DMS53 (cell line): ENCODE results near the gene DDX54.

Experiments
- DNase-seq: peaks from one replicate; lab custom pipeline; 2025; lab: John Stamatoyannopoulos, UW

The DDX54 gene

DNA sequence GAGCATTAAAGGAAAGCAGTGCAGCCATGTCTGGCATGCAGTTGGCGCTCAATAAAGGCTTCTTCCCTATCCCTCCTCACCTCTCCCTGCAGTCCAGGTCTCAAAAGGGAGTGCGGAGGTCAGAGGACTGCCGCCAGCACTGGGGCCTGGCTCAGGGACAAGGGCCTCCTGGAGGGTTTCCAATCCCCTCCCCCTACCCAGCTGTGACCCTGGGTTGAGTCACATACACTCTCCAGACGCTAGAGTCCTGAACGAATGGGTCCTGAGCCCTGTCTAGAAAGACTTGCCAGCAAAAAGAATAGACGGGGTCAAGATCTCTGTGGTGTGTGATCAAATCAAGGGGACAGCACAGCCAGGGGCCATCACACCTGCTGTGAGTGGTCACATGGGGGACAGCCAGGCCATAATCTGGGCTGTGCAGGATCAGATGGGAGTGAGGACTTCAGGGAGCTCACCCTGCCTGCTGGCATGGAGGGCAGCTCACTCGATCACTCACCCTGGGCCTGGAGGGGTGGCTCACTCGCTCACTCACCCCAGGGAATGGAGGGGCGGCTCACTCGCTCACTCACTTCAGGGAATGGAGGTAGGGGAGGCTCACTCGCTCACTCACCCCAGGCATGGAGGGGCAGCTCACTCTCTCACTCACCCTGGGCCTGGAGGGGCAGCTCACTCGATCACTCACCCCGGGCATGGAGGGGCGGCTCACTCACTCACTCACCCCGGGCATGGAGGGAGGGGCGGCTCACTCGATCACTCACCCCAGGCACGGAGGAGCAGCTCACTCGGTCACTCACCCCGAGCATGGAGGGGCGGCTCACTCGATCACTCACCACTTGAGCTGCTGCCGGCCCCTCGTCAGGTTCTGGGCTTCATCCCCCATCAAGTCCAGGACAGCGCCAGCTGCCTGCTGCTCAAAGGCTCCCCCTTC is 22.9 kb downstream of the DDX54 start:
- peak; percentile 36 for DNase-seq

DNA sequence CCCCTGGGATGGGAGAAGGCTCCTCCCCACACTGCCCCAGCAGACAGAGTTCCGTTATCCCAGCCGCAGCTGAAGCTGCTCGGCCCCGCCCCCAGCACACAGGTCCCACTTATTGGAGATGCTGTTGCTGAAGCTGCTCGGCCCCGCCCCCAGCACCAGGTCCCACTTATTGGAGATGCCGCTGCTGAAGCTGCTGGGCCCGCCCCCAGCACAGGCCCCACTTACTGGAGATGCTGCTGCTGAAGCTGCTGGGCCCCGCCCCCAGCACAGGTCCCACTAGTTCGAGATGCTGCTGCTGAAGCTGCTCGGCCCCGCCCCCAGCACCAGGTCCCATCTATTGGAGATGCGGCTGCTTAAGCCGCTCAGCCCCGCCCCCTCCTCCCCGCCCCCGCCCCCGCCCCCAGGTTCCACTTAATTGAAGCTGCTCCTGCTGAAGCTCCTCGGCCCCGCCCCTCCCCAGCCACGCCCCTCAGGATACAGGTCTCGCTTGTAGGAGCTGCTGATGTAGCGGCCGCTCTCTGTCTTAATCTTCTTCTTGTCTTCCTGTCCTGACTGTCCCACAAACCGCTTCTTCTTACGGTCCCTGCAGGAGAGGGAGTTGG is 23.8 kb downstream of the DDX54 start:
- peak; percentile 89 for DNase-seq

DNA sequence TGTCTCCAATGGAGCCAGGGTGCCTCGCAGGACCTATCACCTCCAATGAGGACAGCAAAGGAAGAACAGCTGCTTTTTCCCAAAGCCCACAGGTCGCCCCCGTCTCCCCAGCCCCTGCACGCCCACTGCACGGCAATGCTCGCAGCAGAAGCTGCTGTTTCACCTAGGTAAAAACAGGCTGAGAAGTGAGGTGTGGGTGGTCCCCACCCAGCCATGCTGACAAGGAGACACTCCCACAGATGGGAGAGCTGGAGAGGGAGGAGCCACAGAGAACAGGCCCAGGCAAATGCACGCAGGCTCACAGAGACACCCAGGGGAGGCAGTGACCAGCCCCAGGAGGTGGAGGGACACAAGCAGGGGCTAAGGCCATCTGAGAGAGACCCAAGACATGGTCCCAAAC is 25.3 kb downstream of the DDX54 start:
- no peak for DNase-seq

DNA sequence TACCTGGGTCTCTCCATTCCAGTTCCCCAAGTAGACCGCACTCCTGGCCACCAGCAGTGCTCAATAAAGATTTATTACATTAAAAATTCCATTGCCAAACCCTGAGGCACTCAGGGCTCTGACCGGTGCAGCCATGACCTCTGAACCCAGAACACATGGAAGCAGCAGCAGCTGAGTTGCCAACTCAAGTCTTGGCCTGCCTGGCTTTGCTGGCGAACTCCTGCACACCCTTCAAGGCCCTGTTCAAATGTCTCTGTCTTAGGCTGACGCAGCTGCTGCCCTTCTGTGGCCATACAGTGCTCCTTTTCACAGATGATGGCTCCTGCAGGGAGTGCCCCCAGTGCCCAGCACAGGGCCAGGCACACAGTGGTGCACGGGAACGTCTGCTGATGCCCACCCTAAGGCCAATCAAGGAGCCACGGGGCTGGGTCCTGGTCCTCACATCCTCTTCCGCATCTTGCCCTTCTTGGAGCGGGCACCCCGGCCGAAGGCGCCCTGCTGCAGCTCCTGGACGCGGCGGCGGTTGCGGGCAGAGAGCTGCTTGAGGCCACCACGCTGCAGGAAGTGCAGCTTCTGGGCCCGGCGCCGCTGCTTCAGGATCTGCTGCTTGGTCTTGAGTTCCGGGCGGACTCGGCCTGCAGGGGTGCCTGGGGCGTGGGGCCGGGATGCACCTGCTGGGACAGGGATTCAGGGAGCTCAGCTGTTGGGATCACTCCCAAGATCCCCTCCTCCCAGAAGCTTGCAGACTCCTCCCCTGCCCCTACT is 26.7 kb downstream of the DDX54 start:
- DNase-seq = no peak

DNA sequence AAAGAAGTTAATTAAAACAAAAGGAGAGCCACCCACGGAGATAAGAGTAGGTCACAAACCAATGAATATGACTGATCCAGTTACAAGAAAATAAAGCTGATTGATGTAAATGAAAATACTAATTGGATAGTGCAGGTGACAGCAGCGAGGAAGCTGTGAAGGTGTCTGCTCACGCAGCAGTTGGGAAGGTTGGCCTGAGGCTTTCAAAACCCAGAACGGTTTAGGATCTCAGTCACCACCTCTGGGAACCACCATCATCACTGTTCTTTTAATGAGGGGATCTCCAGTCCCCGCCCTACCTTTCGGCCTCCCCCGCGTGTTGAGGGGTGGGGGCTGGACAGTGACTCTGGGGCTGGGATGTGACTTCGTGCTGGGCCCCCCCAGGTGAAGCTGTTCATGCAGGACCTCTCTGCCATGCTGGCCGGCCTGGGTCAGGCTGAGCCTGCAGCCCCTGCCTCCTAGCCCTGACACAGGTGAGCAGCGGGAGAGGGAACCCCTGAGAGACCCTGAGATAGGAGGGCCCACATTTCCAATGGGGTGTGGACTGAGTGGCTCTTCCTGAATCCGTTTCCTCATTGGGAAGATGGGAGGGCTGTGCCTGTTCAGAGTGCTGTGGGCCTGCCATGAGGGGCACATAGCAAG is 27.9 kb downstream of the DDX54 start:
- DNase-seq = no peak

DNA sequence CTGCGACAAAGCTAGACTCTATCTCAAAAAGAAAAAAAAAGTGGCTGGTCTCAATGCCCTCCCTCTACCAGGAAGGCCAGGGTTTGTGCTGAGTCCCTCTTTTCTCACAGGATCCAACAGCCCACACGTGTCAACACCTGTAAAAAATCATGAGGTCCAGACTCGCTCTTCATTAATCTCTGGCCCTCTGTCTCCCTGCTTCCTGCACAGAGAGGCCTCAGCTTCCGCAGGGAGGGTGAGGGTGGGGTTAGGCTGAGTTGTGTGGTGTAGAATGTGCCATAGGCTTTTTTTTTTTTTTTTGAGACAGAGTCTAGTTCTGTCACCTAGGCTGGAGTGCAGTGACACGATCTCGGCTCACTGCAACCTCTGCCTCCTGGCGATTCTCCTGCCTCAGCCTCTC is 29.6 kb downstream of the DDX54 start:
- DNase-seq = peak; percentile 39

DNA sequence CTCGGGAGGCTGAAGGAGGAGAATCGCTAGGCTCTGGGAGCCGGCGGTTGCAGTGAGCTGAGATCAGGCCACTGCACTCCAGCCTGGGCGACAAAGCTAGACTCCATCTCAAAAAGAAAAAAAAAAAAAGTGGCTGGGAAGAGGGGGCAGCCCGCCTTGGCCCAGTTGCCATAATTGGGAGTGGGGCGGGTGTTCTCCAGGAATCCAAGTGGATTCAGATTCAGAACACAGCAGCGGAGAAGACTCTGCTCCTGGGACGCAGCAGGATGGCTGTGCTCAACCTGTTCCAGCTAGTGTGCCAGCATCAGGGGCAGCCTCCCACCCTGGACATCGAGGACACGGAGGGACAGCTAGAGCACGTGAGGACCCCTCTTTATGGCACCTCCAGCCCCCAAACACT is 30.2 kb downstream of the DDX54 start:
- no peak for DNase-seq

DNA sequence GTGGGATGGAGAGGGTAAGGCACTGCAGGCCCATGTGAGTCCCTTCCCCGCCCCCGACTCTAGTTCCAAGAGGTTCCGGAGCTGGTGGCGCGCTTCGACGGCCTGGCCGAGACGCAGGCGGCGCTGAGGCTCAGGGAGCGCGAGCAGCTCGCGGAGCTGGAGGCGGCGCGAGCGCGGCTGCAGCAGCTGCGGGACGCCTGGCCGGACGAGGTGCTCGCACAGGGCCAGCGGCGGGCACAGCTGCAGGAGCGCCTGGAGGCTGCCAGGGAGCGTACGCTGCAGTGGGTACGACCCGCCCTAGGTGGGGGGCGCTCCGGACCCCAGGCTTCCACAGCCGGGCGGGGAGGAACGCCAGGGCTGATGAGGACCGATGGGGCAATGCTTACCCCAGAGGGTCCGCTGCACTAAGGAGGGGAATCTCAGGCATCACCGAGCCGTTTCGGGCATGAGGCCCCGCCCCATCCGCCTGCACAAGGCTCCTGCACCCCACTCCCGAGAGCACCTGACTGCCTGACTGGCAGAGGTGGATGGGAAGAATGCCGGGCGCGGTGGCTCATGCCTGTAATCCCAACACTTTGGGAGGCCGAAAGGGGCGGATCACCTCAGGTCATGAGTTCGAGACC is 30.8 kb downstream of the DDX54 start:
- peak; percentile 94 for DNase-seq

DNA sequence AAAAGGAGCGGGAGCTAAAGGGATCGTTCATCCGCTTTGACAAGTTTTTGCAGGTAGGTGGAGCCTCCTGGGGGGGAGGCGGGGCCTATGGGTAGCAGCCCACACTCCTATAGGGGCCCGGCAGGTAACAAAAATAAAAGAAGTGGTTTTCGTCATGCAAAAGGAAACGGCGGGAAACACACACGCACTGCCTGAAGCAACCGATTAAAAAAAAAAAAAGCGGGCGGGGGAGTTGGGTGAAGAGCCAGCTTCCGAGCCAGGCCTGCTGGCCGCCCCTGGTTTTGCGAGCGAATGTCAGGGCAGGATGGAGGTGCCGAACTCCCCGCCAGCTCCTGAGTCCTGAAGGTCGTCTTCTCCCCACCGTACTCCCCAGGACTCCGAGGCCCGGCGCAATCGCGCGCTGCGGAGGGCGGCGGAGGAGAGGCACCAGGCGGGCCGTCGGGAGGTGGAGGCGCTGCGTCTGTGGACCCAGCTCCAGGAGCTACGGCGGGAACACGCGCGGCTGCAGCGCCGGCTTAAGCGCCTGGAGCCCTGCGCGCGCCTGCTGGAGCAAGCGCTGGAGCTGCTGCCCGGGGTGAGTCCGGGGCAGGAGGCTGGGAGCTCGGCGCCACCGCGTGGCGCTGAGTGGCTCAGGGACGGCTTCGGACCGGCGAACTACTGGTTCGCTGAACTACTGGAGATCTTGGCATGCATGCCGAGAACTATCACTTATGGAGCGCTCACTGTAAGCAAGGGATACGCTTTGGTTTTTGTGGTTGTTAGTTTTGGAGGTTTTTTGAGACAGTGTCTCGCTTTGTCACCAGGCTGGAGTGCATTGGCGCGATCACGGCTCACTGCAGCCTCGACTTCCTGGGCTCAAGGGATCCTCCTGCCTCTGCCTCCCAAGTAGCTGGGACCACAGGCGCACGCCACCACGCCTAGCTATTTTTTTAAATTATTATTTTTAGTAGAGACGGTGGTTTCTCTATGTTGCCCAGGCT is 32.2 kb downstream of the DDX54 start:
- DNase-seq = peak; percentile 97

DNA sequence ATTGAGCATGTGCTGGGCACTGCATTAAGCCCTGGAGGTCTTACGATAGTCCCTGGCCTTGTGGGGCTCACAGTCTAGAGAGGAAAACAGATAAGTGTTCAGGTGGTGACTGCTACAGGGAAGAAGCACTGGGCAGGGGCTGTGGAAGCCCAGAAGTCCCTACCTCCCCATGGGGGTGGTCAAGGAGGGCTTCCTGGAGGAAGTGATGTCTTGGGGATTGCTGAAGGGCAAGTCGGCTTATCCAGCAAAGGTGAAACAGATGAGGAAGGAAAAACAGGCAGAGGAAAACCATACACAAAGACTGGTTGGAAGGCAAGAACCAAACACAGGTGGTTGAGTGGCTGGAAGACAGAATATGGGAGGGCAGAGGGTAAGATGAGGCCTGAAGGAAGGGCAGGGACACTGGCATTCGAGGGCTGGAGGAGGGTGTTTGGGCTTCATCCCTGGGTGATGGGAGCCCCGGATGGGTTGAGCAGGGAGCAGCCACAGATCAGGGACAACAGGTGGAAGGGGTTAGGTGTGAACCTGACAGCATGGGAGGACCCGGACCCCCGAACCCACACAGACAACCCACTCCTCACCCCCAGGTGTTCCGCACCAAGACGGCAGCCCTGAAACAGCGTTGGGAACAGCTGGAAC is 33.0 kb downstream of the DDX54 start:
- peak; percentile 53 for DNase-seq

DNA sequence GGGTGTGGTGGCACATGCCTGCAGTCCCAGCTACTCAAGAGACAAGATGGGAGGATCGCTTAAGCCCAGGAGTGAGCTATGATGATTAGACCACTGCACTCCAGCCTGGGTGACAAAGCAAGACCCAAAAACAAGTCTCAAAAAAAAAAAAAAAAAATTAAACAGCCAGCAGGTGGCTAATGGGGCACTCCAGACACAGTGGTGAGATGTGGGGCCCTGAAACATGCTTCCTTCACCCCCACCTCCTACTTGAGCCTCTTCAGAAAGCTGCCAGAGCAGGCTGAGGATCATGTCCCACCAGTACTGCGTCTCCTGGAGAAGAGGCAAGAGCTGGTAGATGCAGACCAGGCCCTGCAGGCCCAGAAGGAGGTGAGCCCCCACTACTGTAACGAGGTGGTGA is 33.6 kb downstream of the DDX54 start:
- DNase-seq = no peak

DNA sequence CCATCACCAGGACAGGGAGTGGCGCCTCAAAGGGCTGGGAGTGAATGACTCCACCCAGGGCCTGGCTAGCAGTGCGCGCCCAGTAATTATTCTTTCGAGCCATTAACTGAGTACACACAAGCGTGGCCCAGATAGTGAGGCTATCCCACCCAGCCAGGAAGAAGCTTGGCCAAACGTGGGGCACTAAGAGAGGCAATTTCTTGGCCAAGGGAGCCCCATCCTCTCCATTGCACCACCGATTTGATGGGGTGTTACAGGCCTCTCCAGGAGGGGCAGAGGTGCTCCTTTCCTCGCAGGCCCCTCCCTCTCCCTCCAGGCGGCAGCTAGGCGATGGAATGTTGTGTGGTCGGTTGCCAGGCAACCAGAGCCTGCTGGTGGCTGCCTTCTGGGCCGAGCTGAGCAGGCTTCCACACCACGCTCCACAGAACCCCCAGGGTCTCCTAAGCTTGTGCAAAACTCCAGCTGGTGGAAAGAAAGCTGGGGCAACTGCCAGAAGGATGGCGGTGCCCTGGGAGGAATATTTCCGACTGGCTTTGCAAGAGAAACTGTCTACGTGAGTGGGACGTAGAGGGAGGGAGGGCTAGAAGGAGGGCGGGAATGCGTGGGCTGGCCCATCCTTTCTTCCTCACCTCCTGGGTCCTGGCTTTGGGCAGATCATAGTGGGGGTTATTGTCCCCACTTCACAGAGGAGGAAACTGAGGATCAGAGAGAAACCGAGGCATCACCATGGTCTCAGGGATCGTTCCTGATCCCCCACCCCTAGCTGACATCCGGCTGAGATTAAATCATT is 35.7 kb downstream of the DDX54 start, which contains the start of gene CFAP73:
TSS of gene CFAP73 (plus strand) at position 364 of the 790 bp plus-strand sequence. CDS start at position 498, 134 bp downstream.
- DNase-seq = peak; percentile 86

DNA sequence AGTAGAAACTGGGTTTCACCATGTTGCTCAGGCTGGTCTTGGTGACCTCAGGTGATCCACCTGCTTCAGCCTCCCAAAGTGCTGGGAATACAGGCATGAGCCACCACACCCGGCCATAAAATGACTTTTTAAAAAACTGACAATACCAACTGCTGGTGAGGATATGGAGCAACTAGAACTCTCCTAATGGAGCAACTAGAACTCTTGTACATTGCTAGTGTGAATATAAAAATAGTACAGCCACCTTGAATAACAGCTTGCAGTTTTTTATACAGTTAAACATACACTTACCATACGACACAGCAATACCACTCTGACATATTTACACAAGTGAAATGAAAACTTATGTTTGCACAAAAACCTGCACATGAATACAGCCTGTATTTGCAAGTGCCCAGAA is 38.3 kb downstream of the DDX54 start:
- peak; percentile 57 for DNase-seq

DNA sequence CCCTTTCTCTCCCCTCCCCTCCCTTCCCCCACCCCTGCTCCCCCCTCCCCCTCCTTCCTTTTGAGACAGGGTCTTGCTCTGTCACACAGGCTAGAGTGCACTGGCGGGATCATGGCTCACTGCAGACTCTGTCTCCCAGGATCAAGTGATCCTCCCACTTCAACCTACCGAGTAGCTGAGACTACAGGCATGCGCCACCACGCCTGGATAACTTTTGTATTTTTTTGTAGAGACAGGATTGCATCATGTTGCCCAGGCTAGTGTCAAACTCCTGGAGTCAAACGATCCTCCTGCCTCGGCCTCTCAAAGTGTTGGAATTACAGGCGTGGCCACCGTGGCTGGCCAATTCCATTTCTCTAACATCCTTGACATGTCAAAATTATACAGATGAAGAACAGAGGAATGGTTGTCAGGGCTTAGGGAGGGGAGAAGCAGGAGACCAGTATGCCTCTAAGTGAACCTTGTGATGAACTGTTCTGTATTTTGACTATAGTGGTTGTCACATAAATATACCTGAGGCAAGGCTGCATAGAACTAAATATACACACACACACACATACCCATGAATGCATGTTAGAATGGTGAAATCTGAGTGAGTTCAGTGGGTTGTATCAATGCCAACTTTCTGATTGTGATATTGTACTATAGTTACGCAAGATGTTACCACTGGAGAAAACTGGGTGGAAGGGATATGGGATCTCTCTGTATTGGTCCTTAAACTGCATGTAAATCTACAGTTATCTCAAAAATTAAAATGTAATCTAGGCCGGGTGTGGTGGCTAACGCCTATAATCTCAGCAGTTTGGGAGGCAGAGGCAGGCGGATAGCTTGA is 39.3 kb downstream of the DDX54 start:
- no peak for DNase-seq

DNA sequence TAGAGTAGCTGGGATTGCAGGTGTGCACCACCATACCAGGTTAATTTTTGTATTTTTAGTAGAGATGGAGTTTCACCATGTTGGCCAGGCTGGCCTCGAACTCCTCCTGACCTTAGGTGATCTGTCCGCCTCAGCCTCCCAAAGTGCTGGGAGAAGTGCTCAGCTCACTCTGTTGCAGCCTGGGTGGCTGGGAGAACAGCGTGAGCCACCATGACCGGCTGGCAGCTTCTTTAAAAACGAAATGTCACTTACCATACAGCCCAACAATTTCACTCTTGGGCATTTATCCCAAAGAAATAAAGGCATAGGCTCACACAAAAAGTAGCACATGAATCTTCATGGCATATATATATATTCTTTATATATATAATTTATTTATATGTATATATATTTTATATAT is 40.5 kb downstream of the DDX54 start:
- no peak for DNase-seq

DNA sequence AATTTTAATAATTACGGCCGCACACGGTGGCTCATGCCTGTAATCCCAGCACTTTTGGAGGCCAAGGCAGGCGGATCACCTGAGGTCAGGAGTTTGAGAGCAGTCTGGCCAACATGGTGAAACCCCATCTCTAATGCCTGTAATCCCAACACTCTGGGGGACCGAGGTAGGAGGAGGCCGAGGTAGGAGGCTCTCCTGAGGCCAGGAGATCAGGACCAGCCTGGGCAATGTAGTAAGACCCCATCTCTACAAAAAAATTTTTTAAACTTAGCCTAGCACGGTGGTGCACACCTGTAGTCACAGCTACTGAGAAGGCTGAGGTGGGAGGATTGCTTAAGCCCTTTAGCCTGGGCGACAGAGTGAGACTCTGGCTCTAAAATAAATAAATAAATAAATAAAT is 41.3 kb downstream of the DDX54 start:
- no peak for DNase-seq

DNA sequence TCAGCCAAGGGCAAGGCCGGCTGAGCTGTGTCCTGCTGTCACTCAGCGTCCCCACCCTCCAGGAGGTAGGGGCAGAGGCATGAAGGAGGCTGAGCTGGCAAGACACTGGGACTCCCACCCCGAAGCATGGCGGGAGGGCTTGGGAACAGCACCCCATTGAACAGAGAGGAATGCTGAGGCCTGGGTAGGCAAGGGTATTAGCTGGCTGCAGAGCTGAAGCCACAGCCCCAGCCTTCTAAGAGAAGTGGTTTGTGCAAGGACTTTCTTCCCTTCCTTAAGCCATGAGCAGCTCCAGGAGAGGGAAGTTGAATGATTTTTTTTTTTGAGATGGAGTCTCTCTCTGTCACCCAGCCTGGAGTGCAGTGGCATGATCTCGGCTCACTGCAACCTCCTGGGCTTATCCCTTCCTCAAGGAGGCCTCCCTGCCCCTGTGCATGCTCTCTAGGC is 42.4 kb downstream of the DDX54 start:
- DNase-seq = no peak
